Measurements from ENCODE around the gene CASP4. TPM values are rescaled to one million over a fixed set of nuclear protein-coding genes. Genes with fewer than 3 reads are reported as not detected.

The CASP4 gene
- total and polyA plus RNA-seq, 12 donors: 6.6 to 42.7 (median 12.7) TPM

GRCh38 chr11:104907521-104908185 is 60.7 kb downstream of the CASP4 start:
- ATAC-seq (no peak), DNase-seq (no peak)
- intact Hi-C loops (cut with DNase I): no loop called here
- H3K9me3 ChIP-seq: no peaks in the 10 kb centered on the region
- WGBS, 2 donors: 79 to 81% methylated on average over 7 of the region's 7 CpGs
- peaks cover 0 to 30% (median 0%) of the 10 kb centered on the region in 9 donors for H3K36me3 ChIP-seq
- H3K4me1 ChIP-seq: no peaks in the 10 kb centered on the region
- no peaks in the 10 kb centered on the region for H3K27me3 ChIP-seq
- TF ChIP-seq CTCF (IDR thresholded peaks at IDR 0.05): no peak
- H3K27ac ChIP-seq: no peak overlapping the region
- no peak overlapping the region for H3K4me3 ChIP-seq

- H3K9me3 ChIP-seq: no peaks in the 10 kb centered on the region
- H3K4me3 ChIP-seq: no peak overlapping the region
- no peak for TF ChIP-seq CTCF (IDR thresholded peaks at IDR 0.05)
- H3K4me1 ChIP-seq: no peaks in the 10 kb centered on the region
- WGBS, 2 donors: 93 to 96% methylated on average over 4 of the region's 4 CpGs
- intact Hi-C loops (cut with DNase I): no loop called here
- ATAC-seq (no peak), DNase-seq (no peak)
- no peaks in the 10 kb centered on the region for H3K27me3 ChIP-seq
- H3K27ac ChIP-seq: no peak overlapping the region
- H3K36me3 ChIP-seq: peaks cover 0 to 30% (median 0%) of the 10 kb centered on the region in 9 donors
These were observed 63.1 kb downstream of the CASP4 start for GRCh38 chr11:104905271-104905670.

- Histone ChIP-seq H3K27ac (peak overlapping the region in 8 of 10 donors; percentile 59 to 83 (median 75)), H3K27me3 (no peaks in the 10 kb centered on the region), H3K36me3 (no peaks in the 10 kb centered on the region), H3K9me3 (no peaks in the 10 kb centered on the region), H3K4me3 (no peak overlapping the region), H3K4me1 (peaks cover 0 to 23% (median 6%) of the 10 kb centered on the region in 9 donors)
- no peak for TF ChIP-seq CTCF (IDR thresholded peaks at IDR 0.05)
- ATAC-seq: no peak
- intact Hi-C loops (cut with DNase I): no loop called here
- no peak for DNase-seq
These were observed 69.1 kb downstream of the CASP4 start for GRCh38 chr11:104899226-104899625.

- intact Hi-C loops (cut with DNase I): no loop called here
- 33 to 47% methylated on average over 1 of the region's 1 CpG for WGBS, 2 donors
- Histone ChIP-seq H3K27me3 (no peaks in the 10 kb centered on the region), H3K4me3 (peak overlapping the region in 7 of 10 donors; percentile 28 to 53 (median 43)), H3K27ac (peak overlapping the region; percentile 26 to 83 (median 73)), H3K9me3 (no peaks in the 10 kb centered on the region), H3K36me3 (no peaks in the 10 kb centered on the region), H3K4me1 (peaks cover 0 to 29% (median 6%) of the 10 kb centered on the region in 9 donors)
- peak in 7 of 8 donors; percentile 46 to 70 (median 60) for ATAC-seq
- TF ChIP-seq CTCF (IDR thresholded peaks at IDR 0.05): no peak
- no peak for DNase-seq
These were observed 69.7 kb downstream of the CASP4 start for GRCh38 chr11:104898685-104899013.

All from heart right ventricle (tissue), 16 donors.